ENCODE measurements around the gene TTBK2.
"Not testable (repeated sequence)": the region's sequence is repeated elsewhere in the genome, so short reads cannot be mapped to it uniquely, and the experiment has no call there.

Gene TTBK2

DNA sequence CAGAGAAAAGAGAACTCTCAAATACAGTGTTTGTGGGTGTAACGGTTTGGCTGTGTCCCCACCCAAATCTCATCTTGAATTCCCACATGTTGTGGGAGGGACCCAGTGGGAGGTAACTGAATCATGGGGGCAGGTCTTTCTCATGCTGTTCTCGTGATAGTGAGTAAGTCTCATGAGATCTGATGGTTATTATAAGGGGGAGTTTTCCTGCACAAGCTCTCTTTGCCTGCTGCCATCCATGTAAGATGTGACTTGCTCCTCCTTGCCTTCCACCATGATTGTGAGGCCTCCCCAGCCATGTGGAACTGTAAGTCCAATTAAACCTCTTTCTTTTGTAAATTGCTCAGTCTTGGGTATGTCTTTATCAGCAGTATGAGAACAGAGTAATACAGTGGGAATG, 158.8 kb downstream of the TTBK2 start:
- not testable (repeated sequence) for DNase-seq (ENCODE audit: low spot score)

DNA sequence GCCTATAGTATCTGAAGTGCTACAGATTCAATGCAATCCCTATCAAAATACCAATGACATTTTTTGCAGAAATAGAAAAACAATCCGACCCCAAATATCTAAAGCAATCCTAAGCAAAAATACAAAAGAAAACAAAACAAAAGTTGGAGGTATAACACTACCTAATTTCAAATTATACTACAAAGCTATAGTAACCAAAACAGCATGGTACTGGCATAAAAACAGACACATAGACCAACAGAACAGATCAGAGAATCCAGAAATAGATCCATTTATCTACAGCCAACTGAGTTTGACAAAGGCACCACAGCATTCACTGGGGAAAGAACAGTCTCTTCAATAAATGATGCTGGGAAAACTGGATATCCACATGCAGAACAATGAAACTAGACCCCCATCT, 159.8 kb downstream of the TTBK2 start:
- DNase-seq (ENCODE audit: low spot score): no peak

DNA sequence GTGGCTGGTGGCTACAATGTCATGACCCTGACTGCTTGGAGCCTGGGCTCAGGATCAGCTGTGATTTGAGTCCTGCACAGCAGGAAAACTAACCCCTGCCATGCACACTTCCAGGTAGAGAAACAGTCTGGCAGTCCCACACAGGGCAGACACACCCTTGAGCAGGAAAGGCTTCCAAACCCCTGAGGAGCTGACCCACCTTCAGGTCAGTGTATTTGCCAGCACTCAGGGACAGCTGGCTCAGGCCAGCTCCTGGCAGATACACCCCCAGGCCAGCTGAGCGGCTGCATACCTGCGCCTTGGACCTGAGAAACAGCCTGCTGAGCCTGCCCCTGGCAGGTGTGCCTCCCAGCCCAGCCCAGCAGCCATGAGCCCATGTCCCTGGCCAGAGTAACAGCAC, 161.5 kb downstream of the TTBK2 start:
- DNase-seq (ENCODE audit: low spot score): no peak

DNA sequence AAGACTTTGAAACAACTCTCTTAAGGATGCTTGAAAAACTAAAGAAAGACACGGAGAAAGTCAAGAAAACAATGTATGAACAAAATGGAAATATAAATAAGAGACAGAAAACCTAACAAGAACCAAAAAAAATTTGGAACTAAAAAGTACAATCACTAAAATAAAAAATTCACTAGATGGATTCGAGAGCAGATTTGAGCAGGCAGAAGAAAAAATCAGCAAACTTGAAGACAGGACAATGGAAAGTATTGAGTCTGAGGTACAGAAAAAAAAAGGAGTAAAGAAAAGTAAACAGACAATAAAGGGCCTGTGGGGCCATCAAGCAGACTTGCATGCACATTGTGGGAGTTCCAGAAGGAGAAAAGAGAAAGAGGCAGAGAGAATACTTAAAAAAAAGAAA, 170.3 kb downstream of the TTBK2 start:
- no peak for DNase-seq (ENCODE audit: low spot score)

DNA sequence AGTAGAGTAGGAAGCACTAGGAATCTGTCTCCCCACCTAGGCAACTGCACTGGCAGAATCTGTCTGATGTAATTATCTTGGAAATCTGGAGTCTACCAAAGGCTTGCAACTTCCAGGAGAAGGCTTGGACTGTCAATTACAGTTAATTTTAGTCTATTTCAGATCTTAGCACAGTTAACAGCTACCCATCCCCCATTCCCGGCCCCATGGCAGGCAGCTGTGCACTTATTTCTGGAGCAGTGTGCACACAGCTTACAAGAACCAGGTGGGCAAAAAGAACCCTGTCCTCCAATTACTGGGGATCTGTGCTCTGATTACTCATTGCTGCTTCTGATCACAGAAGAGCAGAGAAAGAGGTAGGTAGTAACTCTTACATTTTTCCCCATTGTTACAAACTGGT, 171.3 kb downstream of the TTBK2 start:
- DNase-seq (ENCODE audit: low spot score): no peak

DNA sequence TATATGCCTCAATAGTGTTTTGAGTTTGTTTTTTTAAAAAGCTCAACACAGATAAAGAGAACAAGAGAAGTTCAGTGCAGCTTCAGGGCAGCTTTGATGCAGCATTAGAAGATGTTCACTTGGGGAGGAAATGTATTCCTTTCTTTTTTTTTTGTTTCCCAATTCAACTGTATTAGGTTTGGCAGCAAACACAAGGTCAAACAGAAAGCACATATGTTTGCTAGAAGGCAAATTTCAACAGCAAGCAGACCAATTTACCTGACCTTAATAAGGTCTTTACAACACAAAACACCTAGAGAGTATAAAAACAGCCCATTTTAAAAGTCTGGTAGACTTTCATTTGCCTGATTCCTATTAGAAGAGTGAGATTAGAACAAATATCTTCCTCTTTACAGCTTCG, 176.4 kb downstream of the TTBK2 start:
- DNase-seq (ENCODE audit: low spot score): no peak

DNA sequence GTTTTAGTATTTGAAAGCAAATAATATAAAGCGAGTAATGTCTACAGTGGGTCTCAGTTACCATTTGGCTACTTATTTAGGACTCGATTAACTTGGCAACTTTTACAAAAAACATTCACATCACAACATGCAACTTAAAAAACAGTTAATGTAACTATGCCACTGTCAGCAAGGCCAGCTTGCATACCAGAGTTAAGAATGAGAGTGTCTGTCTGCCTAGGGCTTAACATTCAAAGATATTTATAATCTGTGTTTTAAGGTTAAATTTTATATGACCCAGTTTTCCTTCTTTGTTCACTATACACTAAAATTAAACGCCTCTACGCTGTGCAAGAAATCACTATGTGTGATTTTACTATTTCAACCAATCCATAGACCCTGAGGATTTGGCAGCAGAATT, 178.4 kb downstream of the TTBK2 start:
- no peak for DNase-seq (ENCODE audit: low spot score)

DNA sequence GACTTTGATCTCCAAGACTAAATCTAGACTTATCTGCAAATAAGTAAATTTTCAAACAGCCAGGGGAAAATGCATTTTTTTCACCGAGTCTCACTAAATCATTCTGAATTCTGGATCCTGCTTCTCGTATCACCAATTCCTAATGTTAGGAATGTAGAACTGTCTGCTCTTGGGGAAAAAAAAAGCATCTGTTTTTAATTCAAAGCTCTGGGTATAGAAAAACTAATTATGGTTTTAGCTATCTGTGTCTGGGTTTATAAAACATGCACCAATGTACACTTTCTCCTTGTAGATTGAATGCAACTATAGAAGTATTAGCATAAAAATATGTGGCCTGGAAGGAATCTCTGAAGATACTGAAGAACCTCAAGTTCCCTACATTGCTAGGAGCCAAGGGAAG, 178.9 kb downstream of the TTBK2 start:
- DNase-seq (ENCODE audit: low spot score): no peak

DNA sequence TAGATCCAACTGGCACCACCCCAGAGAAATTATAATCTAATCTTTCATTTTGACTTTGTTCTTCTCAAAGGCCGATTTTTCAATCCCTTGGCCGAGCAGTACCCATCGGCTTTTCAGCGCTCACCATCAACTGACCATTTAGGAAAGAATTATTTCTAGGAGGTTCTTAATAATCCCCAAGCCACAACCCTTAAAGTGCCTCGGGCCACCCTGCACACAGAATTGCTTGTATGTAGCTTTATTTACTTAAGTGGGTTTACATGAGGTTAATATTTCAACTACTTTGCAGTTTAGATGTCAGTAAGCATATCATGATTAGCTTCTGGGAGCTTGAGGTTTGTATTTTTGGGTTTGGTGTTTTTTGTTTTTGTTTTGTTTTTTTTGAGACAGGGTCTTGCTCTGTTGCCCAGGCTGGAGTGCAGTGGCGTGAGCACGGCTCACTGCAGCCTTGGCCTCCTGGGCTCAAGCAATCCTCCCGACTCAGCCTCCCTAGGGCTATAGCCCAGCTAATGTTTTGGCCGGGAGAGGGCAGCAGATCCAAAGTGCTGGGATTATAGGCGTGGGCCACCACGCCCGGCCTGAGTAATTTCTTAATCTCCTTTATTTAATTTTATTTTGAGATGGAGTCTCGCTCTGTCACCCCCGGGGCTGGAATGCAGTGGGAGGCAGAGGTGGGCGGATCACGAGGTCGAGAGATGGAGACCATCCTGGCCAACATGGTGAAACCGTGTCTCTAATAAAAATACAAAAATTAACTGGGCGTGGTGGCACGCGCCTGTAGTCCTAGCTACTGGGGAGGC, 182.8 kb downstream of the TTBK2 start:
- no peak for DNase-seq (ENCODE audit: low spot score)

DNA sequence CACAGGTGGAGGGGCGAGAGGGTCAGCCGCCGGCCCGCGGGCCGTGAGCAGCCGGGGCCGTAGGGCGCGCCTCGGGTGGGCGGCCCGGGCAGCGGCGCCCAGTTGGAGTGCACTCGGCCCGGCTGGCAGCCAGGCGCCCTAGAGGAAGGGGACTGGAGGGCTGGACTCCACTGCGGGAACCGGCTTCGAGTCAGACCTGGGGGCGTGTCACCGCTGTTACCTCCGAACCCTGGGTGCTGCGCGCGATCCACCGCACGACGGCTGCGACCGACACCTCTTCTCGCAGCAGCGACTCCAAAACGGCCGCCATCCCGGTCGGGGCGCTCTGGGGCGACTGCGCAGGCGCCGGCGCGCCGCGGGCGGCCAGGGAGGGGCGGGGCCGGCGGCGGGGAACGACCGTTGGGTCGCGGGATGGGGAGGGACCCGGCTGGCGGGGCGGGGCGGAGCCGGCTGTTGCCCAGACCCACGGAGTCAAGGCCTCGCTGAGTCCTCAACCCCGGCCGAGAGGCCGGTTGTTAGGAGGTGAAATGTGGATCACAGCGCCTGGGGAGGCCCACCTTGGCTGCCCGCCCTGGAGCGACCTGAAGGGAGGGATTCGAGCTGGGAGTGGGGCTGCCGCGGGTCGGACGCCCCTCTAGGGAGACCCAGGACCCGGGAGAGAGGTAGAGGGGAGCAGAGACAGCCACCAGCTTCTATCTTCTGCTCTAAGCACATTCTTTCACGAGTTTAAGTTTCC, 183.6 kb downstream of the TTBK2 start, which contains the start of gene CDAN1:
Gene CDAN1, minus strand, starts transcription at position 336 of the 736 bp plus-strand sequence. Its CDS starts 26 bp downstream, at position 310.
- peak; percentile 93 for DNase-seq (ENCODE audit: low spot score)

DNA sequence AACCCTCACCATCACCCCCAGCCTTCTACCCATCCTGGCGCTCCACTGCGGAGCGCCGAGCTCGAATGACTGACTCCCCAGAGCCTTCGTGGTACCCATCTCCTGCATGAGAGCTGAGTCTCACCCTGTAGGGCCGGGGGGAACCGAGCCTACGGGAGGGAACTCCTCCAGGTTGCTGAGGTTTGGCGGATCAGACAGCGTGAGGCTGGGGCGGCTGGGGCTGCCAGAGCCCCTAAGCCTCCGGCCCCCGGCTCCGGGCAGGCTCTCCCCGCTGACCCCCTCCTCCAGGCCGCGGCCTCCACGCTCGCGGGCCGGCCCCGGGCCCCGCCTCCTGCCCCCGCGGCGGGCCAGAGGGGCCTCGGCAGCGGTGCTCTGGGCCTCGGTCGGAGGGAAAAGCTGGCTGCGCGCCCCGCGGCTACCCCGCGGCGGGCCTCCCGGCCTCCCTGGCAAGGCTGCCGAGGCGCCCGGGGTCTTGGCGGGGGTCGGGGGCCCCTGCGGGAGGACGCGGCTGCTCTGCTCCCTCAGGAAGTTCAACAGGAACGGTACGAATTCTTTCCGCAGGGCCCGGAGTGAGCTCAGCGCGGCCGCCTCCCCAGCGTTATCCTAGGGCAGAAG, 184.3 kb downstream of the TTBK2 start:
- DNase-seq (ENCODE audit: low spot score): peak; percentile 39

DNA sequence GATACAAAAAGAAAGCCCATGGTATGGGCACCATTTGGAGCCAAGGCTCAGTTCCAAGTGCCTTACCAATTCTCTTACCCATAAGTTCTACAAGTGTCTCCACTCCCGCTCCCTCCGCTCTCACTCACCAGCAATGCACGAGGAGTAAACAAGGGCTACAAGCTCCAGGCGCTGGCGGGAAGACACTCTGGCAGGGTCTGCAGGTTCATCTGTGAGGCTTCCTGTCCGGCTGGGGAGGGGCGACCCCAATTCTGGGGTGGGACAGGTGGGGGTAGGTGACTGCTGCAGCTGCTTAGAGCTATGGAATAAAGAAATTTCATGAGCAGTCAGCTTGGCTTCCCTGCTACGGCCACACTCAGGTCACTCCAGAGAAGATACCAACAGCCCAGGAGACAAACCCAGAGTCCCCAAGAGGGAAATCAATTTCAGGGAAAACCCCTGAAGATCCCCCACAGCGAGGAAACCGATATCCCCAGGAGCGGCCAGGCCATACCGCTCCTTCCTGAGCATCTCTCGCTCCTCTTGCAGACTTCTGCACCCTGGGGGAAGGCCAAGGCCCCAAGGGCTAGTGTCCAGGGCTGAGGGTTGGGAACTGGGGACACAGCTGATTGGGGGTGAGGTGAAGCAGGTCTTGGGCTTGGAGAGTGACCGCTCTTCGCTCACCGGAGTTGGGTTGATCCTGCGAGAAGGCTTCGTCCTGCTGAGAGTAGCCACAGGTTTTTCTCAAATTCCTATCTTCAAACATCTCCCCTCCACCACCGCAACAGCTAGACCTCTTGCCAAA, 185.0 kb downstream of the TTBK2 start:
- no peak for DNase-seq (ENCODE audit: low spot score)

DNA sequence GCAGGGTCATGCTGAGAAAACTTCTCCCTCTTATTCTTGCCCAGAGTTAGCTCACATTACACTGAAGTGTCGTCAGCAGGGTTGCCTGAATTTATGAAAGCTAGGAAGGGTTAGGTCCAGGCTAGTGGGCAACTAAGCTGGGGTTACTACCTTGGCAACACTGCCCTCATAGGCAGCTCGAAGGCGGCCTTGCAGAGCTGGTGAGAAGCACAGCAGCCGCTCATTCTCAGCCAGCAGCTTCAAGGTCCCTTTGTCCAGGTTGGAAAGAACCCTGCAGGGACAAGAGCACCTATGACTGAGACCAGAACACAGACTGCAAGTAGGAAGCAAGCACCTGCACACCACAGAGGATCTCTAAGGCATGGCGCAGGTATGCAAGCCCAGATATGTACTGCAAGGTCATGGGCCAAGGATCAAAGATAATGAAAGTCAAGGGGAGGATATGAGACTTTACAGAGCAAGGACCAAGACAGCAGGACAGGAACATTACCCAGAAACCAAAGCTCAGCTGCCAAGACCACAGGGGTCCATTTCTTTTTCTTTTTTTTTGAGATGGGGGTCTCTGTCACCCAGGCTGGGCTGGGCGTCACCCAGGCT, 186.4 kb downstream of the TTBK2 start:
- no peak for DNase-seq (ENCODE audit: low spot score)

DNA sequence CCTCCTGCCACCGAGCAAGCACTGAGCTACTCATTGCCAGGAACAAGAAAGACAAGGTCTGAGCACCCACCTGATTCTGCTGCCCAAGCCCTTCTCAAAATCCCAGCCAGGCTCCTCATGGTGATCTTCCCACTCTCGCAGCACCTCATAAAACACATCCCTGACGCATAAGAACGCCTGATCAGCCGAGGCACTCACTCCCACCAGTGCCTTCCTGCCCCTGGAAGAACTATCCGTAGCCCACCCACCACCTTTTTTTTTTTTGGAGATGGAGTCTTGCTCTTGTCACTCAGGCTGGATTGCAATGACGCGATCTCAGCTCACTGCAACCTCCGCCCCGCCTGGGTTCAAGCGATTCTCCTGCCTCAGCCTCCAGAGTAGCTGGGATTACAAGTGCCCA, 187.6 kb downstream of the TTBK2 start:
- no peak for DNase-seq (ENCODE audit: low spot score)

DNA sequence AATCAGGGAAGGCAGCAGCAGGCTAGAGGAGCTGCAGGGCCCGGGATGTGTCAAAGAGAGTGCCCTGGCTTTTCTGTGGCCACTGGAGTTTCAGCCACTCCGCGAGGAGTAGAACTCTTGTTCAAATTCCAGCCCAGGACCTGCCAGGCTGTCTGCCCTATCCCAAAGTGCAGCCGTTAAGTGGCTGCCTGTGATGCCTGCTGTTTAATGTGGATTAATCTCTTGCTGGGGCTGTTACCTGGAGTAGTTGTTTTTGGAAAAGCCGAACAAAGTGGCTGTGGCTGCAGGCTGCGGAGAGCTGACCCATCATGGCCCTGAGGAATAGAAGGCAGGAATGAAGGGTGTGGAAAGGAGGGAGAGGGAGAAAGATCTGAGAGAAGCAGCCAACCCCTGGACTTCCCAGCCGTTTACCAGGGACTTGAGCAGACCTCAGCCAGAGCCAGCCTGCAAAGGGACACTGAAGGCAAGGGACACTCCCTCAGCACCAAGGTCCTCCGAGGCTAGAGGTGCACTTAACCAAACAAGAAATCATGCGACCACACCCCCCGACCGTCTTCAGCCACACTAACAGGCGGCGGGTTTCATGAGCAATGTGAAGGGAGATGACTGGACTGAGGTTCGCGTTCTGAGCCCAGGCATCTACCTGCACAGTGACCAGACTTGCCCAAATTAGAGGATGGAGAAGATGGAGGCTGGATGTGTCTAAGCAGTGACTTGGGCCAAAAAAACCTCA, 188.3 kb downstream of the TTBK2 start:
- no peak for DNase-seq (ENCODE audit: low spot score)

DNA sequence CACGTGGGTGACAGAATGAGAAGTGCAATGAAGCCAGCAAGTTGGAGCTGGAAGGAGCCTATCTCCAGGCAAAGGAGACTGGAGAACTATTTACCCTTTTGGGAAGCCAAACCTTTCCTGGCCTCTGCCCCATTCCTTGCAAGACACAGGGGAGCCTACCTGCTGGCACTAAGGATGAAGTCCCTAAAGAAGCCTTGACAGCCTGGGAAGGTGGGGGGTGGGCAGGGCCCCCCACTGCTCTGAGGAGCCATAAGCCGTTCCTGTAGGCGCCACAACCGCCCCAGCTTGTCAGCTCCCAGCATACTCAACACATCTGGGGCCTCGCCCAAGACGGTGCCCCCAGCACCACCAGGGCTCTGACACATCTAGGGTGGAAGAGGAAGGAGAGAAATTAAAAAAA, 189.1 kb downstream of the TTBK2 start:
- no peak for DNase-seq (ENCODE audit: low spot score)

DNA sequence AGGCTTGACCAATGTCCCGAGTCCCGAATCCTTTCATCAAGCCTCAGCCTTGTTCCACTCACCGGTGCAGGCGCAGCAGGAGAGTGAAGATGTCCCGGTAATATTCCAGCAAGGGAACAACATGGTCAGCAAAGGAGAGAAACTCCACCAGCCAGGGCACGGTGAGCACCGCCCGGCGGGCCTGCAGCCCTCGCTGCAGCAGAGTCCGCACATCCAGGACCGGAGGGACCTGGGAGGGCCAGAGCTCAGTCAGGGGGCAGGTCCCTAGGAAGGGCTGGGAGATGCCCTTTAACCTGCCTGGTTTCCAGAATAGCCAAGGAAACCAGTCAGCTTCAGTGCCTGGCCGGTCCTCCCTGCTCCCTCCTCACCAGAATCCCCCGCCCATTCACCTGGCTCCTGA, 190.0 kb downstream of the TTBK2 start:
- DNase-seq (ENCODE audit: low spot score): no peak

DNA sequence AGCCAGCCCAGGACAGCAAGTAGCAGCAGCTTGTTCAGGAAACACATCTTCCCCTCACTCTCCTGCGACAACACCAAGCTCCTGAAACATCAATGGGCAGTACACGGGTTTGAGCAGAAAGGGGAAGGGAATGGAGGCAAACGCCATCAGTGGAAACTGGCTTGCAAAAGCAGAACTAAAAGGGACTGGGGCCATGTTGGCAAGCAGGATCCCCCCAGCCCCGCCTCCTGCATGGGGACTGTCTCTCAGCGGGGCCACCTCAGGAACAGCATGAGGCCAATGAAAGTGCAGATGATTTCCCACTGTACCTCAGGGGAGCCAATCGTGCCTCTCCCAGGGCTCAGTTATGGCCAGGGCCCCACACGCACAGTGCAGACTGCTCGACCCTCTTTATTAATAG, 190.4 kb downstream of the TTBK2 start:
- no peak for DNase-seq (ENCODE audit: low spot score)

DNA sequence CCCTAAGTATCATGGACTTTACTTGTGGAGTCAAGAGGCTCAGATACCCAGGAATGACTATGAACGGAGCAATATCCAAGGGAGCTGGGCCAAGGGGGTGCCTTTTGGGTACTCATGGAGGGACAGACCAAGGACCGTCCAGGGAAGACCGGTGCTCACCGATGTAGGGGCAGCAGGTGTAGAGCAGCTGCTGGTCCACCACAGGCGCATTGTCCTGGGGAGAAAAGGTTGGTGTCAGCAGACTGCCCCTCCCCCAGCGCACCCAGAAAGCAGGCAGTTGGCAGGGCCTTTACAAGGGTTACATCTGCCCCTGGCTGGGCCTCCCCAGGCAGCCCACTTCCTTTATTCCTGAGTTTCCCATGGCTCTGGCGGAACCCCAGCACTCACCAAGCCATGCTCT, 191.2 kb downstream of the TTBK2 start:
- DNase-seq (ENCODE audit: low spot score): no peak

DNA sequence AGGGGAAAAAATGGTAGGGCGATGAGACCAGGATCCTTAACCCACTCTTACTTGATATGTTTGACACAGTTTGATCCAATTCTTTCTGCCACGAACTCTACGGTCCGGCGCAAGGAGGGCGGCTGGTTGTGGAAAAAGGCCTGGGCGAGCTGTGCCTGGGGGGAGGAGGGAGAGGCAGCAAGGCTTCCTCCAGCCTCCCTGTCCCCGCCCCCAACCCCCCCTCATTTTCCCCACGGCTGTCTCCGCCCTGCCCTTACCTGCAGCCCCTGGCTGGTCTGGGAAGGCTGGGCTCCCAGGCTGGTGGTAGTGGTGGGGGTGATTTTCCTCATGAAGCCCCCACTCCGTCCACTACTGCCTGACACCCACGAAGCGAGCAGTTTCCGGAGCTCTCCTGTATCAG, 191.6 kb downstream of the TTBK2 start:
- DNase-seq (ENCODE audit: low spot score): no peak

DNA sequence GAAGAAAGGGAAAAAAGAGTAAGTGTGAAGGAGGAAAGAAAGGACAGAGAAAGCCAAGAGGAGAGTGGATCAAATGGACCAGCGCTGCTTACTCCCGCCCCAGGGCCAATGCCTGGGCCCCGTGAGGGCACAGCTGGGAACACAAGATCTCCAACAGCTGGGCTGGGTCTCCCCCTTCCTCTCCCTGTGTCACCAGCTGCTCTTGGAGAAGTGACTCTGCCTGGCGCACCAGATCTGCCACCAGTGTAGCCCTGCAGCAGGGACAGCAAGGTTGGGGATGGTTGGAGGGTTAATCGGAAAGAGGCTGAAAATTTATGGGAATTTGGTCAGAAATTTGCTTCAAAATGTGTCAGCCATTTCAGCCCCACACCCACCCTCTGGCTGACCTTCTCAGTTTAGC, 192.0 kb downstream of the TTBK2 start:
- no peak for DNase-seq (ENCODE audit: low spot score)

All from HuH-7.5 (cell line).